GM21528 (cell line): ENCODE measurements around the gene KCNMB2.

Source experiments
- ATAC-seq: cut with Tn5 transposase; IDR thresholded peaks from one replicate; pipeline ENCODE4 v1.9.1; 2021; ENCODE audit warnings: mild to moderate bottlenecking, moderate library complexity; ENCODE audit not compliant: unreplicated experiment, low FRiP score

The KCNMB2 gene

DNA sequence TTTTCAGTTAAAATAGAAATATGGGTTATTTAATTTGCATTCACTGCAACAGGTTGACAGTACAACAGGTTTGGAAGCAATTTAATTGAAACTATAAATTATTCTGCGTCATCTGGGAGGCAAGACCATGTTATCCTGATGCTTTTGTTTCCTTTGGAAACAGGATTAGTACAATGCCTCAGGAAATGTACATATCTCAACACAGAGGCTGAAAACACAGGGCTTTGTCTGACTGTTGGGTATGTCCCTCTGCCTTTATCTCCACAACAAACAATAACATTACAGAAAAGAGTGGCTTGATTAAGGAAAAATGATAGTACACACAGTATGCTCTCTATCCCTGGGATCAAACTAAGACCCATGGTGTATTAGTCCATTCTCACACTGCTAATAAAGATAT is 95.7 kb downstream of the KCNMB2 start:
- ATAC-seq, result no peak

DNA sequence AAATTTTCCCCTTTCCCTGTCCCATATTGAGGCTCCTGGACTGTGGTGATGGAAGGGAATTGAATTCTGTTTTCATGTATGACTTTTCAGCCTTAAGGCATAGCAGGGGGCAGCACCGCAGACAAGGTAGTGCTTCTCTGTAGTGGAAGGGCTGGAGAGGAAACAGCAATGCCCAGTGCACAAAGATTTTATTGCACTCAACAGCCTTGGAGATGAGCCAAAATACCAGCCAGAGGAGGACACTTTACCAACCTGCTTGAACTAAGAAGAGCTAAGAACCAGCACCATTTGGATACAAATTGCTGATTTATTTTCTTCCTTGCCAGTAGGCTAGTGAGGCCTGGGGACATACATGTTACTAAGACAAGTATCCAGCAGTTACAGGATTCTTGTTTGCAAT is 98.7 kb downstream of the KCNMB2 start:
- ATAC-seq, result no peak

DNA sequence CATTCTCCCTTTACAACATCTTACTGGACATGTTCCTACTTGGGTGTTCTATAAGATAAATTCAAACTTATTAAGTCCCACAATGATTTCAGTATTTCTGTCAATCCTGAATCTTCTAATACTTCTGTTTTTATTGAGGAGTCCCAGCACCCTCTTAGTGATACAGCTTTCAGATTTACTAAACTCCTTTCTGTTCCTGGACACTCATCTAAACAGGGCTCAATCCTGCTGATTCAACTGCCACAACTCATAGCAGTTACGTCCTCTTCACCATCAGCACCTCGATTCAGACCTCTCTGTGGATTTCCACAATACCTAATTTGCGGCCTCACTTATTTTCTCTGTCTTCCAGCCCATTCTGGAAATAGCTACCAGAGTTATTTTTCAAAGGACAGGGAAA is 101.6 kb downstream of the KCNMB2 start:
- ATAC-seq, result no peak

DNA sequence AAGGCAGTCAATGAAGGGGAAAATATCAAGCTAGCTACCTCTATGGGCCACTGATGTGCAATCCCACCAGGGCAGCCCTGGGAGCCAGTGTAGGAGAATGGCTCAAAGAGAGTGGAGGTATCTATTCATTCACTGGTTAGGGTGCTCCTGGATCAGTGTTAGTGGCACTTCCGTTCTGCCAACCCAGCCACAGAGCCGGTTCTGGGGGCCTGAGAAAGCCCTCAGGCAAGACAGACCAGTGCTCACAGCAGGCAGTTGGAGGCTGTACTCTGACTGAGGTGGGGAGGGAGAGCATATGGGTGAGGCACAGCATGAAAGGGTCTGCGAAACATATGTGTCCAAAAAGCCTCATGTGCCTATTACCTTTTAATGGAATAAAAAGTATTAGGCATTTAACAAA is 109.3 kb downstream of the KCNMB2 start:
- no peak for ATAC-seq

DNA sequence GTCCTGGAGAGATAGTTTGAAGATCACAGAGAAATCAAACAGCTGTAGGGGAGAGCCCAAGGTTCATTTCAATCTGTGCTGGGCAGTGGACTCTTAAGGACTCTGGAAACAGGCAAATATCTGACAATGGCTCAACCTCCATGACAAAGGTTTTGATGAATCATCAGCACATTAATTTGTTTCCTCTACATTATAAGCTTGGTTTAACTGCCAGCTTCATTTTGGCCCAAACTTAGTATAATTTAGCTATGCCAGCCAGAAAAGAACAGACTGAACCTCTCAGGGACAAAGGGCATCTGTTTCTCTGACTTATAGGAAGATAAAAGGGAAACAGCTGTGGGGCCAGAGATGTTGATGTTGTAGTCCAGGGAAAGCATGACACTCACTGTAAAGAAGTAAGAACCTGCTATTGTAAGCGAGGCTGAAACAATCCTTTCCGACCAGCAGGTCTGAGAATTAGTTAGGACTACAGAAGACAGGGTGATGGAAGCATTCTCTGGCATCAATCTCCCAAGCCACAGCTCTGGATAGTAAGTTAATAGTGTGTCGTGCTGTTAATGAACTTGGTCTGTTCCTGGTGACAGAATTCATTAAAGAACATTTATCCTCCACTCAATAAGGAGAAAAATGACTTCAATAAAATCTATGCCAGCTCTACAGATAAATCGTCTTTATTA is 110.1 kb downstream of the KCNMB2 start:
- ATAC-seq, result no peak

DNA sequence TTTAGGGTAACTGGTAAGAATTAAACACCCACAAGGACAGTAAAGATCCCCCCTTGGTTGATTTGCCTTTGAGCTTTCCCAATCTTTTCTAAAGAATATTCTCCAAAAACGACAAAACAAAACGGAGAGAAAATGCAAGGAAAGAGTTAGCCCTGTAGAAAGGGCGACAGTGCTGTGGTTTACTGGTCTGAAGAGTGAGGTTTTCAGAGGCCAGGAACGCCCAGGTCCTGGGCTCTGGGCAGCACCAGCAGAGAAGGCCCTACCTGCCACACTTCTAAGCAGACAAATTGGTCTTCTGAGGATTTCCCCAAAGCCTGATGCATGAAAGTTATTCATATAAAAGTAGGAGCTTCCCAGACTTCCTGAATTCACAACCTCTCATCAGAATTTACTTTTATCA is 119.3 kb downstream of the KCNMB2 start:
- no peak for ATAC-seq

DNA sequence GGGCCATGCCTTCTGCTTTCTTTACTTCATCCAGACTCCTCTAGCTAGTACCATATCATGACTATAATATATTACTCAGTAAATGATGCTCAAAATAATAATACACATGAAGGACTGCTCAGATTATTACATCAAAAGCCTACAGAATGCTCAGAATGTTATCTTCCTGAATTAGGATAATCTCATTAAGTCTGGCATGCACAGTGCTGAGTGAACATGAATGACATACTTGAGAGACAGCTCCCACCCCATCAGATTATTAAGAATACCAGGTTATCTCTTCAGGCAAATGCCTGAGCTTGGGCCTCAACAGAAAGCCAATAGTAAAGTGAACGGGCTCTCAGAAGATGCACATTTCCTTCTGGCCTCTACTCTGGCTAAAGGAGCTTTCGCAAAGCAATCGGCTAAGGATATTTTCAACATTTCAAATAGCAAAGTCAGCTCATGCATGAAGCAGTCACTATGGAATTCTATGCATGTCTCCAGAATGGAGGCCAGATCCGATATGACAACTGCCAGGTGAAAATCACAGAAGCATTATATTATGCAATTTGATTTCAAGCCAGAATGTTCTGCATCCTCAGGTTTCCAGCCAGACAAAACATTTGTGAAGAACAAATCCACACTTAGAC is 122.6 kb downstream of the KCNMB2 start:
- ATAC-seq, result no peak

DNA sequence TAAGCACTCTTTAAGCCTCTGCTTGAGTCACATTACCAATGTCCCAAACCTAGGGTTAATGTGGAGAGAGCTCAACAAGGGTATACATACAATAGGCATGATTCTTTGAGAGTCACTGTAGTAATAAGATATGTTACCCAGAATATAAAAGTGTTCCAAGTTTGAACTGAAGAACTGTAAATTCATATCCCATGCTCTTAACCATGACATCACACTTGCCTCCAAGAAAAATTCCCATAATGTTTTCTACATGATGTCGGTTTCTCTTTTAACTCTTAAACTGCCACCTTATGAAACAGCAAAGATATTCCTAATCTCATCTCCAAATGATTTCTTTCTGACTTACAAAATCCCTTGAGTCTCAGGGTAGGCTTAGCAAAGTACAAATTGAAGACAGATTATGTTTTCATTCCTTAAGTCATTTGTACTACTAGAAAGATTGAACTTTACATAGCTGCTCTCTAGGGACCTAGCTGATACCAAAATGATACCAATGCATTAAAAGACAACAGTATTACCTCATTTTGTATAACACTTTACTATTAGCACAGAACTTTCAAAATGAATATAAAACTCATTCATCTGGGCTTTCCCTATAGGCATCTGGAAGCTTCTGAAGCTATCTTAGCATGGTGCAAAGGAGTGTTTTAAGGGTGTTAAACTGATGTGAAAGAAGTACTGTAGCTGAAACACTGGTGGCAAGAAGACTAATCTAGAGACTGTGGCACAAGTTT is 127.1 kb downstream of the KCNMB2 start:
- no peak for ATAC-seq

DNA sequence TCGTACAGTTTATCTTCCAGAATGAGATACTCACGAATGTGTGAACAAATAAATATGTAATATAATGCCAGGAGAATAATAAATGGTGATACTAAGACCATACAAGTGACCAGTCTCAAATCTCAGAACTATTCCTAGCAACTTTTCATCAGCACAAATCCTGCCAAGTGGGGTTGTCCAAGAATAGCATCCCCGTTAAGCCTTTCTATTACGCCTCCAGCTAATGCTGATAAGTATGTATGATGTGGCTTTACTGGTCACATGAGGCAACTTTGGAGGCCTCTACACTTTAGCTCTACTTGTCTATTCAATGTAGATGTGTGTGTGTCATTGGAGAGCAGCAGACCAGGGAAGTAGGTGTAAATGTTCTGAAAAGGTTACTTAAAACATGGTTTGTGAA is 129.5 kb downstream of the KCNMB2 start:
- ATAC-seq, result no peak

DNA sequence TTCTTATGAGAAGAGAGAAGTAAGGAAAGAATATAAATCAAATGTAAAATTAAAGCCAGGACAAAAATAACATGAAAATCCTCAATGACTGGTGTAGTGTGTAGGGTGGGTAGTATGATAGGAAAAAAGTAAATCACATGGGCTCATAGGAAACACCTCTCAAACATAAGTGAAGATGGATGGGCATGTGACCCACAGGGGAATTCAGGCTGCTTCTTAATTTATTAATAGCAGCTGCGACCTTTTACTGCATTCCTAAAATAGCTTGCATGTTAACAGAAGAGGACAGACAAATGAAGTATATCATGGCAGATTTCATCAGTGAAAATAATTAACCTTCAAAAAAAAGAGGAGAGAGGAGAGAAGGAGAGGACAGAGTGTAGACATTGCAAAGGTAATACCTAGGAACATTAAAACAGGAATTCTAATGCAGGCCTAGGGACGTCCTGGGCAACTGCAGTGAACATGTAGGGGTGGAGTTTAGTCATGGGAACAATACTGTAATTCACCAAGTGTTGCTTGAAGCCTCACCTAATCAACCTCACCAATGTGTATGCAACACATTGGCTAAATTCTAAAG is 132.9 kb downstream of the KCNMB2 start:
- ATAC-seq, result no peak

DNA sequence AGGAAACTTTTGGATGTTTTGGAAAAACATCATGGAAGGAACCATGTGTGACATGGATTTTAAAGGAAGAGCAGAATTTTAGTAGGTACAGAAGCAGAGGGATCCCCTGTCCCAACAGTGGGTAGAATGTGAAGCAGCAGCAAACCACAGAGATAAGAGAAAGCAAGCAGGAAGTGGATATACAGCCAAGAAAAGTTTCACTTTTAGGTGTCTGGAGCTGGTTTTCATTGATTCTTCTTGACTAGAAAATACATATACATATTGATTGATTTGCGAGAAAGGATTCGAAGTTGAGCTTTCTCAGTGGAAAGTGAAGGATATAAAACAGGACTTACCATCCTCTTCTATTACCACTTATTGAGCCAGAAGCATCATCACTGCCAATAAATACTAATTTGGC is 133.5 kb downstream of the KCNMB2 start:
- ATAC-seq, result peak; percentile 57

DNA sequence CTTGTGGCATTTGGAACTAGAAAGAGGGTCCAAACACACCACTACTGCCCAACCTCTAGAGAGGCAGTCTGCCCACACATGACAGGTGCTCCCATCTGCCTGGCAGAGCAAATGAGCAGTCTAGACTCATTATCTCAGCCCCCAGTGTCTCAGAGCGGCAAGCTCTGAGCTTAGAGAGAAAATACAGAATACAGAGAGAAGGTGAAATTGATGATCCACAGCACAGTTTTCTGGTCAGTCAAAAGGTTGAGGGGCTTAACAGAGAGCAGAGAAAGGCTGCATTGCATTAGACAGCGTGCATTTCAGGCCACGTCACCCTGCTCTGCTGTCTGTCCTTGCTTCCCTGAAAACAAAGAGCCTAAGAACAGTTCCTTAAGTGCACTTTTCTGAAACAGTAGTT is 135.1 kb downstream of the KCNMB2 start:
- peak; percentile 39 for ATAC-seq

DNA sequence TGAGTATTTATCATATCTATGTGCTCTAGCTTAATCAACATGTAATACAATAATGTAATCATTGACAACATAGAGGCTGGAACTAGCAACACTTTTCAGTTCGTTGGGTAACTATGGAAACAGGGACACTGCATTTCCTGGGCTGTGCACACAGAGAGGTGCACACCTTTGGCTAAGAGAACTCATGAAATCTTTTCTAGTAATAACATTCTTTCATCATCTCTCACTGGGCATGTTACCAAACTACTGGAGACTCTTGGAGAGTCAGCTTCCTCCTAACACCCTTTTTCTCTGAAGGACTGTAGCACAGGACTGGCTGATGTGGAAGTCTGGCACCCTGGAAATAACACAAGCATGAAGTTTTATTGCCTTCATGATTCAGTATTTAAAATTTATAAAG is 135.6 kb downstream of the KCNMB2 start:
- ATAC-seq, result peak; percentile 62

DNA sequence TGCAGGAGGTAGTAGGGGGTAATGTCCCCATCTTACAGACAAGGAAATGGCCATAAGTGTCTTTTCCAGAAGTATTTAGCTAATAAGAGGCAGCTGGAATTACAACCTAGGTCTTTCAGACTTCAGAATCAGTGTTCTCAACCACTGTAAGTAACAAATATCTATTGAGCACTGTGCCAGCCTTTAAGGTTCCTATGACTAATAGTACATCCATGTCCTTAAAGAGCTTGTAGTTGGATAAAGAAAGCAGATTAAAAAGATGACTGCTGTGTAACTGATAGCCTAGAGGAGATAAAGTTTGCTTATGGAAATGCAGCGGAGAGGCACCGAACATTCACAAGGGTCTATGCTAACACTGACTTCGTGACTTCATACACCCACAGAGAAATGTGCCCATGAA is 136.0 kb downstream of the KCNMB2 start:
- no peak for ATAC-seq

DNA sequence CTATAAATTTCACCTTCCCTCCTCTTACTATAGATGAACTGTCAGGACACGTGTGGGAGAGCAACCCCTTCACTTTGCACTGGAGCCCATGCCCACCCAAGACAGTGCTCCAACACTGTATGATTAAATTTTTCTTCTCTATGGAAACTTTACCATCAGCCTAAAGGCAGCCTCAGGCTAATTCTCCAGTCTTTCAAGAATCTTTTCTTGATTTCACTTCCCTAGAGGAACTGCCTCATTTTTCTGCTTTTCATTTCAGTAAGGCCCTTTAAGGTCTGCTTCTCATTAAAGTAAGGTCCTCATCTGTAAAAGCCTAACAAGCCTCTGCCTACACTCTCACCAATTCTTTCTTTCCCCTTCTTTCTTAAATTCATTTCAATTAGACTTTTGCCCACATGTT is 137.3 kb downstream of the KCNMB2 start:
- ATAC-seq, result no peak

DNA sequence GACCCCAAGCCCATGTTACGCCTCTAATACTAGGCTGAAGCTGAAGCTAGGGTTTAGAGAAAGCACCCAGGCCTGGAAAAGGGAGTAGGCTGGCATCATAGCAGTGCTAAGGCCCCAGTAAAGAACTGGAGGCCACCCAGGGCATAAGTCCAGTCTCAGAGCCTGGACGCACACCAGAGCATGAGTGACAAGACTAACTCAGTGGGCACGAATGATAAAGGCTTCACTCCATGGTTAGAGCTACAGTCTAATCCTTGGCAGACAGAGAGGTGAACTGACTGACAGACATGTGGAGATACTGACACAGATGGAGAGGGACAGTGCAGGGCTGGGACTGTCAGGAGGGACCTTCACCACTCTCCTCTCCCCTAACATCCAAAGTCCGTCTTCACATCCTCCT is 139.8 kb downstream of the KCNMB2 start:
- no peak for ATAC-seq

DNA sequence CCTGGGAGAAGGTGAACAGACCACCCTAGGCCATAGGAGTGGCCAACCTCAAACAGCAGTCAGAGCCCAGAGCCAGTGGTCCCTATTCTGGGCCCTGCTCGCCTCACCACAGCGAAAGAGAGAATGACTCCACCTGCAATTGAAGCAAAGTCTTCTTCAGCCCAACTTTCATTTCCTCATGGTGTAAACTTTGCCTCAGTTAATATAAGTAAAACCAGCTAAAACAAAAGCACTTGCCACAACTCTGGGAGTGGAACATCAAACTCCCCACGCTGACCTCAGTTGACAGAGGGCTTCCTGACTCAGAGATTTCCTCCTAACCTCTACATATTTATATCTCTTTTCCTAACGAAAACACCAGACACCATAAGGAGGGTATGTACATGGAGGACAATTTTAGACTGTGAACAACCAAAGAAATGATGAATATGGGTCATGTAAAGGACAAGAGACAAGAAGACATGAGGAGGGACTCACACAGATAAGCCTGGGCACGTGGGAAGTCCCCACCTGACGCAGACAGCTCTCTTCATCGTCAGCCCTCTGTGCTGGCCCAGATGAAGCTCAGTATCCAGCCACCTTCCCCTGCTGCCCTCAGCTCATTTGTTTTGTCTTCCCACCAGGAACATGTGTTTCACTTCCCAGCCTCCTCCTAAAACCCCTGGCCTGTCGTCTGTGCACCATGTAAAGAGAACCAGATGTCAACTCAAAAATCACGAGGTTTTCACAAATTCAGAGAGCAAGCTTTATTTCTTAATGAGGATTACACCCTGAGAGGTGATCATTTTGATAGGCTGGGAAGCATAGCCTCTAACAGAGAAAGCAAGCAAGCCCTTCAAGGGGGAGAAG is 140.9 kb downstream of the KCNMB2 start:
- ATAC-seq, result peak; percentile 86

DNA sequence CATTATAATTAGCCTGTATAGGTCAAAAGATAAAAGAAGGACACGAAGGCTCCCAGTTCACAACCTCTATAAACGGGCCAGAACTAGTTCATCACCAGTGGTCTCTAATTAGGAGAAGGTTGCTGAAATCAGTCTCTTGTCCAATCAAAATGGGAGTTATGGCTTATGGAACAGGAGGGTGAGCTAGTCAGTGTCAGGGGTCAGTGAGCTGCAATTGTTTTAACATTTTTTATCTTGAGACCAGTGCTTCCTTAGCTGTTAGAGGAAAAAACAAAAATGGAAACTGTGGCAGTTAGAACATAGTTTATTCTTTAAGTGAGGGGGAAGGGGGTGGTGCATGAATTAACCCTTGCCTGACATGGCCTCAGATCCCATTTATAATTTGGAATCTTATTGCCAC is 141.7 kb downstream of the KCNMB2 start:
- no peak for ATAC-seq

DNA sequence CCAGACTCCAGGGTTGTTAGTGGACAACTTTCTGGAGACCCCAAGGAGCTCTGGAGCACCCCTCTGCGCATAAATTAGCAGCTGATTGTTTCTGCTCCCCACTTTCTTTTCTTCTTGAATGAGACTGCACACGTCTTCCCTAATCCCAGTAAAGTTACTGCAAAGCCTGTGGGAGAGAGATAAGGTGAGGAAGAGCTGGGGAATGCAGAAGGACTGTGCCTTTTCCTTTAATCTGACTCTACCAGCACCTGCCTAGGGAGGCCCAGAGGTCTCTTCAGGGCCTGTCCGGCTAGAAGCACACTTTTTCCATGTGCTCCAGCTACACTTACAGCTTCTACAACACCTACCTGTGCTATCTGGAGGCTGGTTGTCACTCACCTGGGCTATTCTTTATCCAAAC is 143.8 kb downstream of the KCNMB2 start:
- no peak for ATAC-seq

DNA sequence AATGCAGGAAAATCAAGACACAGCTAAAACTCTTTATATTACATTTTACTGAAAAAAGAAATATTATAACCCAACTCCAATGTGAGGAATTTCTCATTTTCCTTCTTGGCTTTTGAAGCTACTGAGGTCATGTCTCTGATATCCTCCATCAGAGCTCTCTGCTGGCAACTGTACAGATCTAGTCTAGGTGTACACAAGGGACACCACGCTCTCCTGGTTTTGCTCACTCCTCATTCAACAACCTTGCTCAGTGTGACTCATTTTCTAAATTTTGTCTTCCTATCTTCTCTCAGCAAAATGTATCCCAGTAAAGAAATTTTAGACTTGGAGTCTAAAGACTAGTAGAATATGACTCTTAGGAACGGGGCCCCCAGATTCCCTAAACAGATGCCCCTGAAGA is 144.3 kb downstream of the KCNMB2 start:
- ATAC-seq, result no peak
